D341Med (cell line): ENCODE results near the gene ZFAND2A.

Experiments
- DNase-seq: peaks from one replicate; pipeline ENCODE4 v3.0.0; 2012; ENCODE audit warnings: low spot score

ZFAND2A gene

DNA sequence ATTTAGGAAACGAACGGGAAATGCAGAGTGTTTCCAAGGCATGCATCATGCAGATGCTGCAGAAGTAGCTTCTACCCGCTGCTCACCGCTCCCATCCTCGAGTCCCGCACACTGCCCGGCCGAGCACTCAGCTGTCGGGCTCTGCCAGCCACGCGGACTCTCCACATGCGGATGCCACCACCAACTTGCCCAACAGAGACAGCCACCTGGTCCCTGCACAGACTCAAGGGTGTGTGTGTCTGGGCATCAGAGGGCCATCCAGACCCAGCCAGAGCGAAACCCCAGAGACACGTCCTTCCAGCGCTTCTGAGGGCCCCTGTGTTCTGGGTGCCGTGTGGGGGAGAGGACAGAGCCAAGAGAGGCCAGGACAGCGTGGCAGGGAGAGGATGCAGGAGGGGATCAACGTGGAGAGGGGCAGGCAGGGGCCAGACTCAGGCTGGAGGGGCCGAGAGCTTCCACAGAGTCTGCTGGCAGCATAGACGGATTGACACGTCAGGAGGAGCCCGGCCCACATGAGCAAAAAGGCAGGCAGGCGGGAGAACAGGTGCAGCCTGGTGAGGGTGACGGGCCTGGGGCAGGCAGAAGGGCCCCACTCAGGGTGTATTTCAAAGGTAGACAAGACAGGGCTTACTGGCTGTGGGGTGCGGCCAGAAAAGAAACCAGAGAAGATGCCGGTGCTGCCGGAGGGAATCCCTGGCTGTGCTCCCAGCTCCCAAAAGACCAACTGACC is 53.8 kb downstream of the ZFAND2A start:
- no peak for DNase-seq

DNA sequence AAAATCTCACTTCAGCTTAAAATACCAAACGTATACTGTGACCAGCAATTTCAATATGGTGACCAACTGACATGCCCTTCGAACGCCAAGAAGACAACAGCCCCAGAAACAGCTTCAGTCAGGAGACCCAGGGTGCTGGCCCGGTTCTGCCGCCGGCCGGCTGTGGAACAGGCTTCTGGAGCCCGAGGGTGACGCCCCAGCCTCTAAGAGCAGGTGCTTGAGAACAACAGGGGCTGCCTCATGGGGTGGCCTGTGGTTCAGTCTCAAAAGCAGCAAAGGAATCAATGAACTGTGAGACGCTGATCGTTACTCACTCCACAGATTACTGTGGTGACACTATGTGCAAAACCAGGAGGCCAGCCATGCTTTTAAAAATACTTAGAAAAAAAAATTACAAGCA is 54.8 kb downstream of the ZFAND2A start:
- DNase-seq: no peak

GRCh38 chr7:1104516-1105179 is 55.3 kb downstream of the ZFAND2A start:
- DNase-seq: no peak

DNA sequence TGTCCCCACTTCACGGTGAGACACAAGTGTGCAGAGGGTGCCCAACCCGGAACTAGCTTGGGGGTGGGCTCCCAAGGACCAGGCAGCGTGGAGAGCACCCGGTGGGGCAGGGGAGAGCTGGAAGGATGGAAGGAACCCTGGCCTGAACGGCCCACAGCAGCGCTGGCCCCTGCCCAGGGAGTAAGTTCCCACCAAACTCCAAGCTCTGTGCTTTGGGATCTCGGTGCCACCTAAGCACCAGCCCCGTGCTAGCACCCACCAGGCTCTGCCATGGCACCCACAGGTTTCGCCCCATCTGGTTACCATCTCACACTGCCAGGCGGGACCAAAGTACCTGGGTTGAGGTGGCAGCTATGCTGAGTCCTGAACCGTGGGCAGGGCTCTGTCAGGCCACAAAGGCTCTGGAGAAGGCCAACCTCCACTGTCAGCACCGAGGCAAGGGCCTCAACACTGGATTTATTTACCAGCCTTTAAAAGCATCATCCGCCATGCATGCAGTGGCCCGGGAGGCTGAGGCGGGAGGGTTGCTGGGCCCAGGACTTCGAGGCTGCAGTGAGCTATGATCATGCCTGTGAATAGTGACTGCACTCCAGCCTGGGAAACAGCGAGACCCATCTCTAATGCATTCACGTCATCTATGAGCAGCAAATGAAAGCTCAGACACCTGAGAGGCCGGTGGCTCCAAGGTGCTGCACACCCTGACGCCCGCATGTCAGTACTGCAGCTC is 56.0 kb downstream of the ZFAND2A start:
- DNase-seq: no peak

- DNase-seq: no peak
Observed at GRCh38 chr7:1103009-1103788, 56.8 kb downstream of the ZFAND2A start.
